Heart left ventricle (tissue), 16 donors: Measurements from ENCODE around the gene RMND1. TPM values are rescaled to one million over a fixed set of nuclear protein-coding genes. Genes with fewer than 3 reads are reported as not detected.

ENCODE experiments used
- ATAC-seq, 4 donors: fragments of 200-7000 bp; cut with Tn5 transposase; one replicate each; pipeline ENCODE4 v1.9.1; 2020 to 2022; ENCODE audit warnings: moderate library complexity in 4 of 4, mild to moderate bottlenecking in 3 of 4, moderate number of reproducible peaks in 1 of 4
- DNase-seq, 5 donors: peaks; one replicate each; pipeline ENCODE4 v3.0.0-alpha.2; 2020
- H3K27ac ChIP-seq, 12 donors: fragments of 200-600 bp; sonication (generic) in 4 of 12; one replicate each; pipeline versions ENCODE4 v1.5.0 to v1.8.0; 2016 to 2022; ENCODE audit warnings: mild to moderate bottlenecking in 2 of 12
- H3K27me3 ChIP-seq, 9 donors: fragments of 200-600 bp; sonication (generic) in 2 of 9; one replicate each; pipeline versions ENCODE4 v1.5.1 to v1.8.0; 2016 to 2022; ENCODE audit warnings: mild to moderate bottlenecking in 3 of 9
- H3K36me3 ChIP-seq, 9 donors: fragments of 200-600 bp; sonication (generic) in 2 of 9; one replicate each; pipeline versions ENCODE4 v1.5.0 to v1.8.0; 2018 to 2022; ENCODE audit warnings: mild to moderate bottlenecking in 2 of 9
- H3K4me1 ChIP-seq, 12 donors: fragments of 200-600 bp; sonication (generic) in 4 of 12; one replicate each; pipeline versions ENCODE4 v1.5.0 to v1.8.0; 2016 to 2022; ENCODE audit warnings: mild to moderate bottlenecking in 3 of 12
- H3K4me3 ChIP-seq, 12 donors: fragments of 200-600 bp; sonication (generic) in 4 of 12; one replicate each; pipeline versions ENCODE4 v1.5.0 to v1.8.0; 2017 to 2022; ENCODE audit warnings: mild to moderate bottlenecking in 9 of 12, moderate library complexity in 4 of 12
- H3K9me3 ChIP-seq, 12 donors: fragments of 200-600 bp; sonication (generic) in 4 of 12; one replicate each; pipeline versions ENCODE4 v1.5.0 to v1.8.0; 2016 to 2022; ENCODE audit warnings: mild to moderate bottlenecking in 1 of 12
- CTCF ChIP-seq, 12 donors: fragments of 200-600 bp; sonication (generic) in 4 of 12; IDR thresholded peaks; one replicate each; pipeline versions ENCODE4 v1.5.0 to v1.8.0; 2018 to 2022; ENCODE audit warnings: antibody characterized with exemption in 12 of 12, mild to moderate bottlenecking in 5 of 12
- POLR2A ChIP-seq, 2 donors: fragments of 450-650 bp; IDR thresholded peaks; one replicate each; pipeline ENCODE4 v1.6.1; 2017; ENCODE audit warnings: antibody characterized with exemption in 2 of 2, mild to moderate bottlenecking in 2 of 2, moderate library complexity in 2 of 2
- WGBS, 4 donors: extraction: QIAGEN DNeasy Blood & Tissue Kit in 2 of 4; methylation state at CpG; one replicate each; pipeline versions ENCODE4 v1.1.5 to v1.1.7; 2013 to 2018; 5-methylcytosine and 5-hydroxymethylcytosine counted together
- intact Hi-C, 10 donors: fragments of 100-400 bp; cut with DNase I; formaldehyde crosslinking; loops; one replicate each; pipeline versions ENCODE4 v1.11.1 to v1.14.2; 2022
- polyA plus RNA-seq, 2 donors: library from polyadenylated mRNA; stranded (reverse); fragments of 200-250 nt; gene quantifications; one replicate each; pipeline ENCODE4 v1.2.3, GENCODE V29; 2013
- total RNA-seq, 9 donors: library from RNA; depleted of rRNA in 2 of 9; stranded (reverse); fragments of >200 nt in 2 of 9; fragmentation: NEBNext Ultra II Directional in 3 of 9; extraction: Animal tissue kit (Norgen Biotek cat#: 25700) in 3 of 9; gene quantifications; one replicate each; pipeline versions ENCODE4 v1.1.0 to v1.2.4, GENCODE V29; 2016 to 2023
- donor health status: ischemic (EF 13 %, LVEDD 7.1; RV severe dilation, severe dysfunction).
- donor health status: healthy with polysubstance abuse.
- donor health status: DM: no; HTN: yes; CAD: no.
- donor health status: DM: no; HTN: no; CAD: no.
- donor health status: ischemic (EF 25% LVEDD 6.9; RV normal size, moderate dysfunction).
- donor health status: ischemic (EF 25% LVEDD 5.7; RV mildly dilated, moderate dysfunction).
- donor health status: healthy.
- donor health status: DM: yes; HTN: yes; CAD: no.
- donor health status: ischemic (EF 35%, LVEDD 5.7; RV mildly dilated, moderate dysfunction).
- donor health status: nonischemic (EF 11% LVEDD 7.7; RV severe dilation, severe dysfunction).
- donor health status: DM: yes; HTN: yes; CAD: no.
- donor health status: PGD.
- donor health status: ischemic (EF 29% LVEDD 5.4; RV normal size, mild dysfunction).
- donor health status: nonischemic (EF 23%, LVEDD 6.1; RV moderate dilation, normal function).

The RMND1 gene
- total and polyA plus RNA-seq, 11 donors, result 10.2 to 21.5 (median 17.0) TPM

GRCh38 chr6:151432651-151433050, 19.3 kb downstream of the RMND1 start:
- TF ChIP-seq POLR2A (IDR thresholded peaks at IDR 0.05) (no peak), CTCF (IDR thresholded peaks at IDR 0.05) (no peak)
- DNase-seq (no peak), ATAC-seq (no peak)
- WGBS, 4 donors, result 83 to 88% (median 85%) methylated on average over 4 of the region's 4 CpGs
- peaks cover 0 to 63% (median 56%) of the 10 kb centered on the region in 9 donors for H3K36me3 ChIP-seq
- H3K4me1 ChIP-seq, result peaks cover 0 to 16% (median 7%) of the 10 kb centered on the region in 12 donors
- H3K4me3 ChIP-seq, result no peak overlapping the region
- no peaks in the 10 kb centered on the region for H3K27me3 ChIP-seq
- intact Hi-C loops, result no loop called here
- H3K27ac ChIP-seq, result no peak overlapping the region
- no peaks in the 10 kb centered on the region for H3K9me3 ChIP-seq

- no peaks in the 10 kb centered on the region for H3K27me3 ChIP-seq
- WGBS, 4 donors, result 91 to 94% (median 92%) methylated on average over 3 of the region's 3 CpGs
- DNase-seq (no peak), ATAC-seq (no peak)
- H3K36me3 ChIP-seq, result peaks cover 0 to 76% (median 68%) of the 10 kb centered on the region in 9 donors
- intact Hi-C loops, result no loop called here
- no peaks in the 10 kb centered on the region for H3K9me3 ChIP-seq
- TF ChIP-seq CTCF (IDR thresholded peaks at IDR 0.05), result no peak
- TF ChIP-seq POLR2A (IDR thresholded peaks at IDR 0.05), result no peak
- peaks cover 0 to 3% (median 0%) of the 10 kb centered on the region in 12 donors for H3K4me1 ChIP-seq
- no peak overlapping the region for H3K4me3 ChIP-seq
- H3K27ac ChIP-seq, result no peak overlapping the region
These were observed 20.6 kb downstream of the RMND1 start for GRCh38 chr6:151431337-151431736.

GRCh38 chr6:151430886-151431285, 21.0 kb downstream of the RMND1 start:
- Histone ChIP-seq H3K27me3 (no peaks in the 10 kb centered on the region), H3K9me3 (no peaks in the 10 kb centered on the region), H3K4me1 (no peaks in the 10 kb centered on the region), H3K36me3 (peaks cover 0 to 80% (median 73%) of the 10 kb centered on the region in 9 donors), H3K4me3 (no peak overlapping the region), H3K27ac (no peak overlapping the region)
- DNase-seq, result no peak
- 90 to 93% (median 92%) methylated on average over 3 of the region's 3 CpGs for WGBS, 4 donors
- TF ChIP-seq CTCF (IDR thresholded peaks at IDR 0.05), result no peak
- no peak for TF ChIP-seq POLR2A (IDR thresholded peaks at IDR 0.05)
- no peak for ATAC-seq
- intact Hi-C loops, result no loop called here

- Histone ChIP-seq H3K4me3 (no peak overlapping the region), H3K27me3 (no peaks in the 10 kb centered on the region), H3K27ac (no peak overlapping the region), H3K9me3 (no peaks in the 10 kb centered on the region), H3K36me3 (peaks cover 0 to 97% (median 86%) of the 10 kb centered on the region in 9 donors), H3K4me1 (no peaks in the 10 kb centered on the region)
- ATAC-seq (no peak), DNase-seq (no peak)
- TF ChIP-seq POLR2A (IDR thresholded peaks at IDR 0.05), result no peak
- intact Hi-C loops, result no loop called here
- WGBS, 4 donors, result 80 to 97% (median 94%) methylated on average over 4 of the region's 4 CpGs
These were observed 23.7 kb downstream of the RMND1 start for GRCh38 chr6:151428093-151428735.

GRCh38 chr6:151425561-151425960, 26.4 kb downstream of the RMND1 start:
- Histone ChIP-seq H3K27me3 (no peaks in the 10 kb centered on the region), H3K36me3 (peaks cover 0 to 97% (median 87%) of the 10 kb centered on the region in 9 donors), H3K9me3 (no peaks in the 10 kb centered on the region), H3K4me1 (no peaks in the 10 kb centered on the region), H3K27ac (no peak overlapping the region), H3K4me3 (no peak overlapping the region)
- no peak for DNase-seq
- 91 to 95% (median 93%) methylated on average over 4 of the region's 4 CpGs for WGBS, 4 donors
- no peak for ATAC-seq
- intact Hi-C loops, result no loop called here
- TF ChIP-seq POLR2A (IDR thresholded peaks at IDR 0.05) (no peak), CTCF (IDR thresholded peaks at IDR 0.05) (no peak)
